ENCODE data around the gene FAM131C. TPM values are rescaled to one million over a fixed set of nuclear protein-coding genes. Genes with fewer than 3 reads are reported as not detected.
A peak's percentile ranks its signal among the peaks of the same experiment; 100 is the strongest.

Gene FAM131C
- total RNA-seq, 2 experiments from 2014 or later: 0.67 to 1.1 TPM

- no peaks in the 10 kb centered on the region for H3K9me3 Mint-ChIP-seq
- H3K4me1 Mint-ChIP-seq: no peaks in the 10 kb centered on the region
- CTCF ChIA-PET: interaction anchor here (1.1 to 2.6 kb wide), 3 partner anchors 10 to 163 kb away, joined by 3 to 10 read pairs (median 5); no protein-coding TSS in a partner anchor
- no peak overlapping the region for H3K27ac Mint-ChIP-seq
- no peaks in the 10 kb centered on the region for H3K27me3 Mint-ChIP-seq
- no peaks in the 10 kb centered on the region for H3K36me3 Mint-ChIP-seq (ENCODE audit: low read depth)
- POLR2A ChIA-PET: no interaction called here
- no peak for DNase-seq
- H3K4me3 Mint-ChIP-seq: no peak overlapping the region
Observed at GRCh38 chr1:16018308-16018707, 55.1 kb downstream of the FAM131C start.

- Mint-ChIP-seq H3K27me3 (no peaks in the 10 kb centered on the region), H3K4me3 (no peak within 1 kb of the TSS), H3K27ac (no peak within 1 kb of the TSS), H3K36me3 (ENCODE audit: low read depth) (no peaks in the 10 kb centered on the region), H3K4me1 (peaks cover under 1% of the 10 kb centered on the region), H3K9me3 (no peaks in the 10 kb centered on the region)
- POLR2A ChIA-PET: no interaction called here
- CTCF ChIA-PET: interaction anchor here (1.6 to 2.6 kb wide), 2 partner anchors 11 to 14 kb away, joined by 5 to 10 read pairs; no protein-coding TSS in a partner anchor
- DNase-seq: no peak
Observed at GRCh38 chr1:16017461-16018303, 55.8 kb downstream of the FAM131C start, which contains the start of gene HSPB7. TSS of gene HSPB7 (minus strand) at chr1:16018043. CDS start at chr1:16017963, 80 bp downstream.

GRCh38 chr1:16017076-16017460 lies 56.4 kb downstream of the FAM131C start:
- Mint-ChIP-seq H3K4me1 (peaks cover 4% of the 10 kb centered on the region), H3K4me3 (no peak overlapping the region), H3K36me3 (ENCODE audit: low read depth) (no peaks in the 10 kb centered on the region), H3K27me3 (no peaks in the 10 kb centered on the region), H3K9me3 (no peaks in the 10 kb centered on the region), H3K27ac (no peak overlapping the region)
- CTCF ChIA-PET: no interaction called here
- no peak for DNase-seq
- POLR2A ChIA-PET: no interaction called here

- peaks cover 4% of the 10 kb centered on the region for H3K4me1 Mint-ChIP-seq
- ChIA-PET POLR2A (no interaction called here), CTCF (interaction anchor here (0.6 kb wide), 1 partner anchor 528 kb away, joined by 5 read pairs; no protein-coding TSS in a partner anchor)
- no peaks in the 10 kb centered on the region for H3K27me3 Mint-ChIP-seq
- no peak for DNase-seq
- no peak overlapping the region for H3K27ac Mint-ChIP-seq
- no peak overlapping the region for H3K4me3 Mint-ChIP-seq
- H3K36me3 Mint-ChIP-seq (ENCODE audit: low read depth): no peaks in the 10 kb centered on the region
- H3K9me3 Mint-ChIP-seq: no peaks in the 10 kb centered on the region
Observed at GRCh38 chr1:16015960-16016901, 57.2 kb downstream of the FAM131C start.

- Mint-ChIP-seq H3K9me3 (no peaks in the 10 kb centered on the region), H3K27me3 (no peaks in the 10 kb centered on the region), H3K4me1 (peaks cover 4% of the 10 kb centered on the region), H3K36me3 (ENCODE audit: low read depth) (no peaks in the 10 kb centered on the region), H3K27ac (no peak overlapping the region), H3K4me3 (no peak overlapping the region)
- ChIA-PET POLR2A (no interaction called here), CTCF (interaction anchor here (0.6 kb wide), 1 partner anchor 527 kb away, joined by 5 read pairs; no protein-coding TSS in a partner anchor)
- no peak for DNase-seq
Observed at GRCh38 chr1:16015491-16015890, 58.0 kb downstream of the FAM131C start.

- Mint-ChIP-seq H3K27me3 (no peaks in the 10 kb centered on the region), H3K36me3 (ENCODE audit: low read depth) (no peaks in the 10 kb centered on the region), H3K27ac (no peak overlapping the region), H3K4me3 (no peak overlapping the region), H3K4me1 (peaks cover 4% of the 10 kb centered on the region), H3K9me3 (no peaks in the 10 kb centered on the region)
- ChIA-PET POLR2A (no interaction called here), CTCF (interaction anchor here (0.5 to 1.5 kb wide), 4 partner anchors 58 to 527 kb away, joined by 3 to 5 read pairs (median 4); partner anchors contain the start of gene FAM131C)
- DNase-seq: no peak
Observed at GRCh38 chr1:16014509-16015482, 58.7 kb downstream of the FAM131C start.

- no peak overlapping the region for H3K27ac Mint-ChIP-seq
- CTCF ChIA-PET: interaction anchor here (0.5 to 1.5 kb wide), 2 partner anchors 65 to 232 kb away, joined by 4 read pairs; no protein-coding TSS in a partner anchor
- POLR2A ChIA-PET: no interaction called here
- H3K4me1 Mint-ChIP-seq: peaks cover 4% of the 10 kb centered on the region
- H3K36me3 Mint-ChIP-seq (ENCODE audit: low read depth): no peaks in the 10 kb centered on the region
- no peaks in the 10 kb centered on the region for H3K9me3 Mint-ChIP-seq
- H3K27me3 Mint-ChIP-seq: no peaks in the 10 kb centered on the region
- H3K4me3 Mint-ChIP-seq: no peak overlapping the region
- DNase-seq: no peak
Observed at GRCh38 chr1:16013908-16014258, 59.6 kb downstream of the FAM131C start.

GRCh38 chr1:16013220-16013907 lies 60.1 kb downstream of the FAM131C start:
- Mint-ChIP-seq H3K27ac (no peak overlapping the region), H3K4me3 (no peak overlapping the region), H3K27me3 (no peaks in the 10 kb centered on the region), H3K9me3 (no peaks in the 10 kb centered on the region), H3K36me3 (ENCODE audit: low read depth) (no peaks in the 10 kb centered on the region), H3K4me1 (peaks cover 4% of the 10 kb centered on the region)
- no peak for DNase-seq
- ChIA-PET CTCF (interaction anchor here (1.5 kb wide), 1 partner anchor 65 kb away, joined by 4 read pairs; no protein-coding TSS in a partner anchor), POLR2A (no interaction called here)

GRCh38 chr1:16012590-16013219 lies 60.7 kb downstream of the FAM131C start:
- Mint-ChIP-seq H3K36me3 (ENCODE audit: low read depth) (no peaks in the 10 kb centered on the region), H3K9me3 (no peaks in the 10 kb centered on the region), H3K4me3 (no peak overlapping the region), H3K4me1 (peaks cover 4% of the 10 kb centered on the region), H3K27me3 (no peaks in the 10 kb centered on the region), H3K27ac (no peak overlapping the region)
- DNase-seq: peak; percentile 26
- CTCF ChIA-PET: no interaction called here
- POLR2A ChIA-PET: no interaction called here

- H3K4me3 Mint-ChIP-seq: no peak overlapping the region
Observed at GRCh38 chr1:16011936-16012589, 61.4 kb downstream of the FAM131C start.

GRCh38 chr1:16010837-16011236 lies 62.6 kb downstream of the FAM131C start:
- Mint-ChIP-seq H3K36me3 (ENCODE audit: low read depth) (no peaks in the 10 kb centered on the region), H3K4me1 (peaks cover 4% of the 10 kb centered on the region), H3K4me3 (no peak overlapping the region), H3K27me3 (no peaks in the 10 kb centered on the region), H3K27ac (no peak overlapping the region), H3K9me3 (no peaks in the 10 kb centered on the region)
- POLR2A ChIA-PET: no interaction called here
- CTCF ChIA-PET: interaction anchor here (1.6 kb wide), 2 partner anchors 17 to 196 kb away, joined by 4 read pairs; no protein-coding TSS in a partner anchor
- no peak for DNase-seq

More at GRCh38 chr1:16011936-16012589, 61.4 kb downstream of the FAM131C start:
- ChIA-PET POLR2A (no interaction called here), CTCF (interaction anchor here (1.6 kb wide), 1 partner anchor 197 kb away, joined by 4 read pairs; no protein-coding TSS in a partner anchor)
- Mint-ChIP-seq H3K9me3 (no peaks in the 10 kb centered on the region), H3K27me3 (no peaks in the 10 kb centered on the region), H3K27ac (no peak overlapping the region), H3K4me1 (peaks cover 4% of the 10 kb centered on the region), H3K36me3 (ENCODE audit: low read depth) (no peaks in the 10 kb centered on the region)
- no peak for DNase-seq
